NCI-H2107 treated with DMSO at 0.1 percent for 48 hours (cell line): ENCODE data around the gene HAND1.
A peak's percentile ranks its signal among the peaks of the same experiment; 100 is the strongest.

ENCODE experiments used
- DNase-seq: peaks from one replicate; lab custom pipeline; 2025; ENCODE audit not compliant: unreplicated experiment; lab: John Stamatoyannopoulos, UW

HAND1 gene

DNA sequence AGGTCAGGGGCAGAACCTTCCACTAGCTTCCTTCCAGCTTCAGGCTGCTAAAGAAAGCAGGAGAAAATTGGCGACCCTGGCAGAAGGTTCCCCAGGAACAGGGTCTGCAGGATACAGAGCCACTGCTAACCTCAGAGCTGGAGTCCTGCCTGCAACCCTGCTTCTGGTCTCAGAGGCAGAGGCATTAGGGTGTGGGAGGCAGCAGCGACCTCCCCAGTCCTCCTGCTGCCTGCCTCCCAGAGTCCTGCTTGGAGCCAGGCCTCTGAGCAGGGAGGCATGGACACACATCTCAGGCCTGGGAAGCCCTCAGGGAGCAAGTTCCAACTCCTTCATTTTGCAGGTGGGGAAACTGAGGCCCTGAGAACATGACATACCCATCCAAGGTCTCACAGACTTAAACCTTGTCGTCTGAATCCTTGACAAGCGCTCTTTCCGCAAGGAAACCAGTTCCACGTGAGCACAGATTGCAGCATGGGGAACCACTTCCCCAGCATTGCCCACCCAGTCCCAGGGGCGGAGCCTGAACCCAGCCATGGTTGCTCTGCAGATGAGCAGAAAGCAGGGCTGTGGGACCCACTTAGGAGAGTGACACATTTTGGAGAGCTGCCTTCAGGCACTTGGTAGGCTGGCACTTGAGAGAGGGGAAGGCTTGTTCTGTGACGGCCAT, 28.2 kb upstream of the HAND1 start:
- no peak for DNase-seq

- no peak for DNase-seq
These were observed 27.5 kb upstream of the HAND1 start for GRCh38 chr5:154505567-154505966.

DNA sequence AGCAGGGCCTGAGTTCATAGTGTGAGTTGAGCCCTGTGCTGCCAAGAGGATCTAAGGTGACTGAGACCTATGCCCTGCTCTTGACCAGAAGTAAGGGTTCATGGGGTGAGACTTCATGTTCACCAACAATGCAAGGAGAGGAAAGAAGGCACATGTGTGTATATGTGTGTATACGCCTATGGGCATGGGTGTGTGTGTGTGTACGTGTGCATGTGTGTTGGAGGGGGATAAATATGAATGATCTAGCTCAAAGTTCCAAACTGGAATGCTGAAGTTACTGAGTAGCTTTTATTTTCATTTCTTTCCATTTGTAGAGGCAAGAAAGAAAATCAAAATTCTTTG, 25.6 kb upstream of the HAND1 start:
- no peak for DNase-seq

DNA sequence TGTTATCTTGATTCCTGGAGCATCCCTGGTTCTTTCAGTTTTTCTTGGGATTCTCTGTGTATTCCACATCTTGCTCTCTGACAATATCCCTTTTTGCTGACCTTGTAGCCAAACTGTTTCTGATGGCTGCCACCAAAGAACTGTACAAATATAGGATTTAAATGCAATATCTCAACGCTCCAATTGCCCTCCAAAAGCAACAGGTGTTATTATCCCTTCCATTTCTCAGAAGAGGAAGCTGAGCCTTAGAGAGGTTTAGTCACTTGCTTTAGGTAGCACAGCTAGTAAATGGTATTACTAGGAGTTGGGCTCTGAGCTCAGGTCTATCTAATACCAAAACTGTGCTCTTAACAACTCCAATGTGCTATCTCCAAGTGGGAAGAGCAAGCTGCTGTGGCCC, 24.2 kb upstream of the HAND1 start:
- DNase-seq, result no peak

GRCh38 chr5:154501566-154501965, 23.5 kb upstream of the HAND1 start:
- DNase-seq, result no peak

GRCh38 chr5:154498994-154499393, 21.0 kb upstream of the HAND1 start:
- no peak for DNase-seq

DNA sequence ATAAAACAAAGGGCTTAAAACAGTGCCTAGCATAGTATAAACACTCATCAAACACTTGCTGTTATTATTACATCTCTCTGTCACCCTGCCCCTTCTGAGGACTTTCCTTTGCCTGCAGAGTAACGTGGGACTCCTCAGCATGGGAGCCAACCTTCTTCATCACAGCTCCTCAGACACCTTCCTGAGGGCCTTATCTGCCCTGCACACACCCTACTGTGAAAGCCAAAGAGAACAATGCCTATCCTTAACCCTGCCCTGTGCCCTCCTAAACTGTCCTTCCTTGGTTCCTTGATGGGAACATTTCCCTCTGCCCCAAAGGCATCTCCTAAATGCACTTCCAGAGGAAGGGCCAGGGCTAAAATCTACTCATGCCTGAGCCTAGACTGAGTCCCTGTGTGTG, 20.6 kb upstream of the HAND1 start:
- no peak for DNase-seq

GRCh38 chr5:154494036-154494435, 16.0 kb upstream of the HAND1 start:
- DNase-seq, result no peak

GRCh38 chr5:154493274-154493673, 15.2 kb upstream of the HAND1 start:
- no peak for DNase-seq

GRCh38 chr5:154491941-154492340, 13.9 kb upstream of the HAND1 start:
- DNase-seq, result no peak

GRCh38 chr5:154487541-154487940, 9.5 kb upstream of the HAND1 start:
- no peak for DNase-seq

GRCh38 chr5:154486427-154486866, 8.4 kb upstream of the HAND1 start:
- peak; percentile 45 for DNase-seq

DNA sequence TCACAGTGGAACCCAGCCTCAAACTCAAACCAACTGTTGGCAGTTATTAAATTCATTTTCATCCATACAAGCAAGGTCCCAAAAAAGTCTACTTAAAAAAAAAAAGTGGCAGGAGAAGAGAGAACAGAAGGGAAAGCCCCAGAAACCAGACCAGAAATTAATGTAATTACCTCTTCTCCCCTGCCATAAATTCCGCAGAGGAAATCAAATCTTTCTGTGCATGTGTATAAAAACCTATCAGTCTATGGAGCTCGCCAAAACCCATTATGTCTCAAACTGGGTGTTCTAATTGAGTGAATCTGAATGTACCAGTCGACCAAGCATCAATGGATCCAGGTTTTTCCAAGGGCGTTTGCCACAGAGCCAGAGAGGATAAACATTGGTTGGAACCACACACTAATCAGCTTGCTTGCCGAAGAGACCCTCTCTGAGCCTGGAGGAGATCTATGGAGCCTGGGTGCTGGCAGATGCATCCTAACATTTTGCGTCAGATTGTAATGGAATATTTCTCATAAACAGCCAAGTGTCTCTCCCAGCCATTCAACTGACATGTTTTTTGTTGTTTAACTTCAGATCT, 7.9 kb upstream of the HAND1 start:
- peak; percentile 15 for DNase-seq

DNA sequence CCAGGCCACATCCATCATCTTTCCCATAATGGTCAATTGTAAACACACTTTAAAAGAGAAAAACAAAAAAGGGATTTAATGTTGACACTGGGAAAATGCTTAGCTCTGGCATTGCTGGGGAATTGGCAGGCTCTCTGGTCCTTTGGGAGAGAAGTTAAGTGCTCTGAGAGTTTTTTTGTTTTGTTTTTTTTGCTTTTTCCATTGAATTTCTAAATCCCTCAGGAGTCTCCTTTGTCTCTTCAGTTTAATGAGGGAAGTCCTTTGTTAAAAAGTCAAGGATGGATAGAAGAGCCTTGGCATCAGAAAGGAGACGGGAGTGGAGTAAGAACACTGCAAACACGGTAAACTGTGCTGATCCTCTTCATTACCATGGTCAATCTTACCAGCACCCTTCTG, 7.1 kb upstream of the HAND1 start:
- DNase-seq, result no peak

- DNase-seq, result no peak
These were observed 6.5 kb upstream of the HAND1 start for GRCh38 chr5:154484393-154485095.

GRCh38 chr5:154483654-154484392, 5.8 kb upstream of the HAND1 start:
- DNase-seq, result no peak

- no peak for DNase-seq
These were observed 4.8 kb upstream of the HAND1 start for GRCh38 chr5:154482528-154483449.

DNA sequence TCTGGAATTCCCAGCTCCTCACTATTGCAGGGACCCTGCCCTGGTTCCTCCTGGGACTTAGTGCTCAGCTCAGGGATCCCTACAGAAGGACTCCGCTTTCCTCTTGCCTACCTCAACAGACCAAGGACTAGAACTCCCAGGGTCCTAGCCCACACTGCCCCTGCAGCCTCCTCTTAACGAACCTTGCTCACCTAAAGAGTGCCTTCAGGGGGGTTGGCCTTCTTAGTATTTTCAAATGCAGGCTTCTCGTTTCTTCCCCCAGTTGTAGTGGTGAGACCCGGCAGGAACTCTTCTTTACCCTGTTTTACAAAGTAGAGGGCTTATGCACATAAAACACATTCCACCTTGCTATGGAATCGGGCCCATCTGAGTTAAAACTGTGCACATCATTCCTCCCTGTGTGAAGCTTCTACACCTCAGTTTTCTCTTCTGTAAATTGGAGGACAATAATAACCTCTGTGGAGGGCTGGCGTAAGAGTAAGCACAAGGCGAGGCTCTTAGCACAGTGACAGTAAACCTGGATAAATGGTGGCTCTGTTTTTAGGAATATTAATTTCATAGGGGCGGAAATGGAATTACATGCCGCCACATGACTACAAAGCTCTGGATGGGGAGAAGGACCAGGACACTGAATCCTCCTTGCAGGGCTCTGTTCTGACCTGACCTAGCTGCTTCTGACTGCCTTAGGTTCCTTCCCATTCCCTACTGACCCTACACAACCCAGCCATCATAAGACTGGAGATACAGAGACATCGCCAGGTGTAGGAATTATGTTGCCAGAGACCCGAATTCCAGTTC, 3.8 kb upstream of the HAND1 start:
- DNase-seq, result no peak

GRCh38 chr5:154480847-154481246, 2.8 kb upstream of the HAND1 start:
- no peak for DNase-seq
